HAP-1 (cell line): ENCODE measurements around the gene KDM3B.
"Not testable (repeated sequence)": the region's sequence is repeated elsewhere in the genome, so short reads cannot be mapped to it uniquely, and the experiment has no call there.

Experiments used
- DNase-seq, 2 experiments: peaks; one replicate each; pipeline ENCODE4 v3.0.0-alpha.2; 2016 to 2020; ENCODE audit warnings: low spot score in 2 of 2
- H3K27me3 ChIP-seq: fragments of 250-450 bp; sonication (Bioruptor Pico); 2 replicates; pipeline ENCODE4 v1.5.1; 2020; ENCODE audit warnings: low read depth, mild to moderate bottlenecking, moderate library complexity
- H3K36me3 ChIP-seq: fragments of 250-450 bp; sonication (Bioruptor Pico); replicated peaks from 2 replicates; pipeline ENCODE4 v1.5.1; 2020; ENCODE audit warnings: mild to moderate bottlenecking
- H3K4me1 ChIP-seq: fragments of 250-450 bp; sonication (Bioruptor Pico); 2 replicates; pipeline ENCODE4 v1.5.1; 2020; ENCODE audit warnings: mild to moderate bottlenecking
- H3K4me3 ChIP-seq: fragments of 250-450 bp; sonication (Bioruptor Pico); 2 replicates; pipeline ENCODE4 v1.5.1; 2020; ENCODE audit warnings: mild to moderate bottlenecking, moderate library complexity
- H3K9me3 ChIP-seq: fragments of 250-450 bp; sonication (Bioruptor Pico); 2 replicates; pipeline ENCODE4 v1.5.1; 2020; ENCODE audit warnings: mild to moderate bottlenecking, moderate library complexity
- in situ Hi-C: fragments of 300-500 bp; cut with MboI; formaldehyde crosslinking; loops from 3 replicates; pipeline ENCODE4 v1.14.3; 2020; ENCODE audit warnings: low sequenced_read_pairs, inconsistent platforms, mixed read lengths

The KDM3B gene

GRCh38 chr5:138352071-138352721 lies at the start of gene KDM3B:
Gene KDM3B, plus strand, starts transcription at chr5:138352685. Its CDS starts 111 bp downstream, at chr5:138352796.
- 0 out of 2 replicates have a peak, but pooled peaks cover 4% of the 10 kb centered on the region for H3K9me3 ChIP-seq
- peak; percentile 75 to 88 for DNase-seq
- in situ Hi-C loops, result no loop called here

GRCh38 chr5:138303372-138303771 lies 49.1 kb upstream of the KDM3B start:
- Histone ChIP-seq H3K4me1 (no peaks in the 10 kb centered on the region), H3K4me3 (no peak overlapping the region), H3K9me3 (no peaks in the 10 kb centered on the region), H3K36me3 (peaks cover 2% of the 10 kb centered on the region; the same call in 1 of the 2 replicates), H3K27me3 (no peaks in the 10 kb centered on the region)
- no peak for DNase-seq
- in situ Hi-C loops, result no loop called here

More at GRCh38 chr5:138352071-138352721, at the start of gene KDM3B:
- no peaks in the 10 kb centered on the region for H3K27me3 ChIP-seq
- H3K36me3 ChIP-seq, result peaks cover 26% of the 10 kb centered on the region
- H3K4me1 ChIP-seq, result peaks cover 11% of the 10 kb centered on the region
- peak within 1 kb of the TSS; percentile 75 for H3K4me3 ChIP-seq

GRCh38 chr5:138305797-138306196 lies 46.7 kb upstream of the KDM3B start:
- DNase-seq, result peak in 1 of 2 experiments; percentile 16
- H3K4me1 ChIP-seq, result no peaks in the 10 kb centered on the region
- peaks cover 2% of the 10 kb centered on the region; the same call in 1 of the 2 replicates for H3K36me3 ChIP-seq
- no peaks in the 10 kb centered on the region for H3K9me3 ChIP-seq
- in situ Hi-C loops, result no loop called here
- H3K27me3 ChIP-seq, result no peaks in the 10 kb centered on the region
- no peak overlapping the region for H3K4me3 ChIP-seq

- DNase-seq, result no peak
Observed at GRCh38 chr5:138315751-138316278, 36.7 kb upstream of the KDM3B start.

GRCh38 chr5:138316355-138316754 lies 36.1 kb upstream of the KDM3B start:
- Histone ChIP-seq H3K4me3 (no peak overlapping the region), H3K36me3 (peaks cover 34% of the 10 kb centered on the region), H3K27me3 (no peaks in the 10 kb centered on the region), H3K9me3 (no peaks in the 10 kb centered on the region), H3K4me1 (no peaks in the 10 kb centered on the region)
- in situ Hi-C loops, result no loop called here
- no peak for DNase-seq

More at GRCh38 chr5:138315751-138316278, 36.7 kb upstream of the KDM3B start:
- no peaks in the 10 kb centered on the region for H3K4me1 ChIP-seq
- no peaks in the 10 kb centered on the region for H3K27me3 ChIP-seq
- H3K4me3 ChIP-seq, result no peak overlapping the region
- H3K36me3 ChIP-seq, result peaks cover 34% of the 10 kb centered on the region
- H3K9me3 ChIP-seq, result no peaks in the 10 kb centered on the region
- in situ Hi-C loops, result no loop called here

GRCh38 chr5:138318211-138318610 lies 34.3 kb upstream of the KDM3B start:
- DNase-seq, H3K9me3 ChIP-seq, H3K4me3 ChIP-seq, H3K27me3 ChIP-seq, H3K4me1 ChIP-seq, in situ Hi-C loops: not testable (repeated sequence)
- H3K36me3 ChIP-seq, result peaks cover 30% of the 10 kb centered on the region

- H3K4me1 ChIP-seq, result no peaks in the 10 kb centered on the region; the same call in 1 of the 2 replicates
- in situ Hi-C loops, result no loop called here
- peaks cover 13% of the 10 kb centered on the region for H3K36me3 ChIP-seq
- no peaks in the 10 kb centered on the region for H3K9me3 ChIP-seq
- DNase-seq, result no peak
- H3K4me3 ChIP-seq, result peak overlapping the region; percentile 62
- no peaks in the 10 kb centered on the region for H3K27me3 ChIP-seq
Observed at GRCh38 chr5:138330813-138331448, 21.6 kb upstream of the KDM3B start.

GRCh38 chr5:138331449-138332368 lies 20.8 kb upstream of the KDM3B start, which contains the start of gene CDC25C:
Gene CDC25C, minus strand, starts transcription at chr5:138331804. Its CDS starts 624 bp downstream, at chr5:138331180.
- Histone ChIP-seq H3K27me3 (no peaks in the 10 kb centered on the region), H3K36me3 (peaks cover 13% of the 10 kb centered on the region), H3K9me3 (no peaks in the 10 kb centered on the region), H3K4me3 (peak within 1 kb of the TSS; percentile 62), H3K4me1 (no peaks in the 10 kb centered on the region; the same call in 1 of the 2 replicates)
- in situ Hi-C loops, result no loop called here
- peak; percentile 99 for DNase-seq

- in situ Hi-C loops, result no loop called here
- Histone ChIP-seq H3K4me1 (peaks cover 12% of the 10 kb centered on the region), H3K9me3 (no peaks in the 10 kb centered on the region), H3K27me3 (no peaks in the 10 kb centered on the region), H3K36me3 (no peaks in the 10 kb centered on the region), H3K4me3 (no peak overlapping the region)
- no peak for DNase-seq
Observed at GRCh38 chr5:138334867-138335447, 17.5 kb upstream of the KDM3B start.

- peak in 1 of 2 experiments; percentile 81 for DNase-seq
- H3K9me3 ChIP-seq, result no peaks in the 10 kb centered on the region
- in situ Hi-C loops, result no loop called here
- peak overlapping the region; percentile 68 for H3K4me3 ChIP-seq
- no peaks in the 10 kb centered on the region for H3K27me3 ChIP-seq
- H3K36me3 ChIP-seq, result peaks cover 16% of the 10 kb centered on the region
- peaks cover 14% of the 10 kb centered on the region for H3K4me1 ChIP-seq
Observed at GRCh38 chr5:138336952-138337684, 15.4 kb upstream of the KDM3B start.

- Histone ChIP-seq H3K9me3 (no peaks in the 10 kb centered on the region), H3K4me1 (peaks cover 14% of the 10 kb centered on the region), H3K36me3 (peaks cover 21% of the 10 kb centered on the region), H3K27me3 (no peaks in the 10 kb centered on the region), H3K4me3 (peak within 1 kb of the TSS; percentile 68)
- DNase-seq, result peak; percentile 80 to 95
- in situ Hi-C loops, result no loop called here
Observed at GRCh38 chr5:138337685-138338410, 14.6 kb upstream of the KDM3B start, which contains the start of gene FAM53C. Gene FAM53C, plus strand, starts transcription at chr5:138338266. Its CDS starts 3,070 bp downstream, at chr5:138341336.
